Activated effector memory CD4-positive, alpha-beta T cell treated with anti-CD3 and anti-CD28 coated beads, Interleukin-2, amount 50 U/mL, for 16 hours (primary cell): Measurements from ENCODE around the gene C16orf74.

Experiments
- DNase-seq: peaks from one replicate; pipeline ENCODE4 v3.0.0-alpha.2; 2020

C16orf74 gene

DNA sequence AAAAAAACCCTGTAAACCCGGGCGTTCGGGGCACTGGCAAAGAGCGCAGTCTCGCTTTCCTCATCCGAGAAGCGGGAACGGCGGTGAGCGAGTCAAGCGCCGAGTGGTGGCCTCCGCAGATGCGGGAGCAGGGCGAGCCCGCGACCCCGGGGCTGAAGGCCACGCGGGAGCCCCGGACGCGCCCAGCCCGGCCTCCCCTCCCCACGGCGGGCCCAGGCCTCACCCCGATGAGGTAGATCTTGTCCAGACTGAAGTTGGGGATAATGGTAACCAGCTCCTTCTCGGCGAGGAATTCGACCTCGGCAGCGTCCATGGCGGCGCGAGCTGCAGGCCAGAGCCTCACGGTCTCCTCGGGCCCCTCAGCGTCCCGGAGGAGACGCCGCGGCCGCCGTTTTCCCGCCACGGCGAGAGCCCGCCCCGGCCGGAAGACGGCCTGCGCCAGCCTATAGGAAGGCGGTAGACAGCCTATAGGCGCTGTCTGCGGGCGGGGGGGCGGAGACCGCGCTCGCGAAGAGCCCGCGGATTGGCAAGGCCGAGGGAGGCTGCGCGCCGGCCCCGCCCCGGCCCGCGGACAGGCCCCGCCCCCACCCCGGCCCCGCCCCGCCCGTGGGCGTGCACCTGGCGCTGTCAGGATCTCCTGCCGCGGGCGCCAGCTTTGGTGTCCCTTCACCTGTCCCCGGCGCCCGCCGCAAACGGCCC is 62.2 kb downstream of the C16orf74 start, which contains the start of gene GINS2:
TSS of gene GINS2 (minus strand) at position 369 of the 699 bp plus-strand sequence. CDS start at position 313, 56 bp downstream.
- peak; percentile 97 for DNase-seq

DNA sequence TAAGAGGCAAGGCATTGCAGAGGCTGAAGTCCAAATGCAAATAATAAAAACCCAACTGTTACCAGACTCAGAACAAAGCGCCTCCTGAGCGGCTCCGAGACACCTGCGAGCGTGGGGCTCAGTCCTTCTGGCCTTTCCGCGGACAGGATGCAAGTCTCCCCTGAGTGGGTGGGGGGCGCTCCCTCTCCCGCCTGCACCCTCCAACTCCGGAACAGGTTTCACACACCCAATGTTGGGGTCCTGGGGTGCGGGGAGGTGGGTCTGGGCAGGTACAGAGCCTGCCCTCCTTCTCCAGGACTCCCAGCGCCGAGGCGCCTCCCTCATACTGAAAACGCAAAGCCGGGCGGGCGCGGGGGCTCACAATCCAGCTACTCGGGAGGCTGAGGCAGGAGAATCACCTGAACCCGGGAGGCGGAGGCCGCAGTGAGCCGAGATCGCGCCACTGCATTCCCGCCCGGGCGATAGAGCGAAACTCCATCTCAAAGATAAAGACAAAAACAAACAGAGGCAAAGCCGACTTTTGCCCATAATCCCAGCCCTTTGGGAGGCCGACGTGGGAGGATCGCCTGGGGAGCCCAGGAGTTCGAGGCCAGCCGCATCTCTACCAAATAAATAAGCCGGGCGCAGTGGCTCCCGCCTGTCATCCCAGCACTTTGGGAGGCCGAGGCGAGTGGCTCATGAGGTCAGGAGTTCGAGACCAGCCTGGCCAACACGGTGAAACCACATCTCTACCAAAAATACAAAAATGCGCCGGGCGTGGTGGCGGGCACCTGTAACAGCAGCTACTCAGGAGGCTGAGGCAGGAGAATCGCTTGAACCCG is 63.0 kb downstream of the C16orf74 start:
- DNase-seq = no peak

DNA sequence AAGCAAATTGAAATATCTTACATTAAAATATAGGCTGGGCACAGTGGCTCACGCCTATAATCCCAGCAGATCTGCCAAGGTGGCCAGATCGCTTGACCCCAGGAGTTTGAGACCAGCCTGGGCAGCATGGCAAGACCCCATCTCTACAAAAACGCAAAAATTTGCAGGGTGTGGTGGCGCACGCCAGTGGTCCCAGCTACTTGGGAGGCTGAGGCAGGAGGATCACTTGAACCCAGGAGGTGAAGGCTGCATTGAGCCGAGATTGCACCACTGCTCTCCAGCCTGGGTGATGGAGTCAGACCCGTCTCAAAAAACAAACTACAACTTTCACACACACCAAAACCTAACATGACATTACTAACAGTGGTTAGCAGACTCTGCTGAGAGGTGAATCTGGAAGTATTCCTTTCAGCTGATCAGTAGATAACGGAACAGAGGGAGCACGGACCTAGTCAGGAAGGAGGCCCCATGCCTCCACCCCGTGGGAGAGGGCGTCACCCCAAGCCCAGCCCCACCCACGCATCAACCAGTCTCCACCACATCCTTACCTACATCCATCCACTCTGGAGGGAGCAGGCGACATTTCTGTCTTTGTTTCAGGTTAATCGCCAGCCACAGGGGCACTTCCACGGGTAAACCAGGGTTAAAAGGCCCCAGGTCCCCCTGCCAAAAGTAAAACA is 63.8 kb downstream of the C16orf74 start:
- DNase-seq = peak; percentile 76

DNA sequence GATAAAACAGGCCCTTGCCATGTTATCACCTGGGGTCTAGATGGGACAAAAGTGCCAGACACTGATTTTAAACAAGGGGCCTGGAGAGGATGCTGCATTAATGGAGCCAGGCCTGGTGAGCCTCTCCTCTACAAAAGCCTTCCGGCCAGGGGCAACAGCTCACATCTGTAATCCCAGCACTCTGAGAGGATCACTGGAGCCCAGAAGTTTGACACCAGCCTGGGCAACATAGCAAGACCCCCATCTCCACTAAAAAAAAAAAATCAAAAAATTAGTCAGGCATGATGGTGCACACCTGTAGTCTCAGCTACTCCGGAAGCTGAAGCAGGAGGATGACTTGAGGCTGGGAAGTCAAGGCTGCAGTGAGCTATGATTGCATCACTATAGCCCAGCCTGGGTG is 65.6 kb downstream of the C16orf74 start:
- DNase-seq = no peak

DNA sequence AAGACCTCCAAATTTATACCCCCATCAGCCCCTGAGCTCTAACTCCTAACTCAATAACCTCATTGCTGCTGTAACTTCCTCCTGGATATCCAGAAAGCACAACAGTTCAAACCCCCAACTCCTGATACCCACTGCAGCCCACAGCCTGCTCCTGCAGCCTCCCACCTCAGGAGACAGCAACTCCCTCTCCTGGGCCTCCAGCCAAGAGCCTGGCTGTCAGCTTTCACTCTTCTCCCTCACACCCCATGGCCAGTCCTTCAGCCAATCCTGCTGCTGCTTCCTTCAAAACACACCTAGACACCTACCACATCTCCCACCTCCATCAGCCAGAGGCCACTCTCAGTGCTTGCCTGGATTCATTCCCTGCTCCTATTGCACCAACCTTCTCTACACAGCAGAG is 67.5 kb downstream of the C16orf74 start:
- DNase-seq = no peak

DNA sequence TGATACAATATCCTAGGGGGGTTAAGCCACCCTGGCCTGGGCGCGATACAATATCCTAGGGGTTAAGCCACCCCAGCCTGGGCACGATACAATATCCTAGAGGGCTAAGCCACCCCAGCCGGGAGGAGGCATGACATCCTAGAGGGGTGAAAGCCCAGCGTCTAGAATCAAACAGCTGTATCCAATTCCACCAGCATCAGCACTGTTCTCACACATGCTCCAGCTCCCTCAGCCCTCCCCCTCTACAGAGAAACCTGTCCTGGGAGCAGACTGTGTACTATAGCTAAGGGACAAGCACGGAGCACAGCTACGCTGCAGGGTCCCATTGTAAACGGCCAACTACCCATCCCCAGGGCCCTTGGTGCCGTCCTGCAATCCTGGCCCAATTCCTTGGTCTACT is 68.4 kb downstream of the C16orf74 start:
- DNase-seq = no peak

DNA sequence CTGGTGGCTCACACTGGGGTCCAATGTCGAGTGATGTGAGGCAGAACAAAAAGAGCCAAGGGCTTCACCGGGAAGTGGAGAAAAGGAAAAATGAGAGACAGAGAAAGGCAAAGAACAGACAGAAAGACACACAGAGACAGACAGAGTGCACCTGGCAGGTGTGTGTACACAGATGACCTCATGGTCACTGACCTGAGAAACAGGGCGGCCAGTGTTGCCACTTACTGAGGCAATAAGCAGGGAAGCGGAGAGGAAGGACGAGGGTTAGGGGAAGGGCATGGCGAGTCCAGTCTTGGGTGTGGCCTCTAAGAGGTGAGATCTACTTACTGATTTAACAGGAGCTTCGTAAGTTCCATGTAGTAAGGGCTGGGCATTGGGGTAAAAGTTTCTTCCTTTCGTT is 69.6 kb downstream of the C16orf74 start:
- DNase-seq = no peak

DNA sequence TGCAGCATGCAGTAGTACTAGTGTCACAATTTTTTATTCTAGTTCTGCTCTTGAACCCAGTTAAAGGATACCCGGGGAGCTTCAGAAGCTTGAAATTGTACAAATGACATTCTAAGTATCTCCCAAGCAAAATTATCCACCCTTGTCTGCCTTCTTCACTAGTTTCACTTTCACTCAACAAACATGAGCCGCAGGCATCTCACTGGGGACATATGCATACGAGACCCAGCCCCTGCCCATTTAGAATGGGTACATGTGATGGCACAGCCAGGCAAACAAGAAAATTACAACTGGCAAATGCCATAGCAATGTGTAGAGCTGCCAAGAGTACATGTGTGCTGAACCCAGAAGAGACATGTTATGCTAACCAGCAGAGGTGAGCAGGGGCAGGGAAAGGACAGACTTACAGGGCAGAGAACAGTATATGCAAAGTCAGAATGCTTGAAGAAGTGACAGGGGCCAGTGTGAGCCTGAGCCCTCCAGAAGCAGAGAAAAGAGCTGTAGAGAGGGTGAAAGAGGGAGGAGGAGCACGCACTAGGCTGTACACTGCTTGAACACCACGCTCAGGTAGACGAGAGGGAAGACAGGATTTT is 70.4 kb downstream of the C16orf74 start:
- DNase-seq = no peak

DNA sequence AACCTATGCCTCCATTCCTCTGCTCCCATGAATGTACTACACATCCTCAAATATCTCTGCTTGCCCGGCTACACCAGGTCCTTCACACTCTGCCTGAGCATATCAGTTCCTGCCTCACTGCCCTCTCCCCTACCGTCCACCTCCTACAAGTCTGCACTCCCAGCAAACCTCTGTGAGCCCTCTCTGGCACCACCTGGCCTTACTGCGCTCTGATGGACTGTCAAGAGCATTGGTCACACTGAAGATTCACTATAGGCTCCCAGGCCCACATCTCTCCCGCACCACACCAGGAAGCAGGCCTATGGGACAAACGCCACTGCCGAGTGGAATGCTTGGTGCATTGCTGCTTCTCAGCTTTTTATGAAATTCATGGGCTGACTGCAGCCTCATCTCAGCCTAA is 71.0 kb downstream of the C16orf74 start:
- DNase-seq = no peak

DNA sequence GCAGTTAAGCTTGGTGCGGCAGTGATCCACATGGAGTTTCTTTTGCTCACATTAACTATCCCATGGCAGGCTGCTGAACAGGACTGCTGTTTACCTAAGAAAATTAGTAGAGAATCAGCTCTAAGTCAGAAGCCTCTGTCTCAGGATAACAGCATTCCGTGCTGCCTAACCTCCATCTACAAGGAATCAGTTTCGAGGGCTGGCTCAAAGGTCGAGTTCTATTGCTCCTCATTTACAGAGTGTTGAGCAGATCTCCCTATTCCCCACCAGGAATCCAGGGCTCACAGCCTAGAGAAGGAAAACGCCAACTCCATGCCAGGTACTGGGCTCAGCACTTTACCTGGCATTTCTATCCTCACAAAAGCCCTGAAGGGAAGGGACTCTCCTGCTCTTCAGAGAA is 72.1 kb downstream of the C16orf74 start:
- DNase-seq = no peak

DNA sequence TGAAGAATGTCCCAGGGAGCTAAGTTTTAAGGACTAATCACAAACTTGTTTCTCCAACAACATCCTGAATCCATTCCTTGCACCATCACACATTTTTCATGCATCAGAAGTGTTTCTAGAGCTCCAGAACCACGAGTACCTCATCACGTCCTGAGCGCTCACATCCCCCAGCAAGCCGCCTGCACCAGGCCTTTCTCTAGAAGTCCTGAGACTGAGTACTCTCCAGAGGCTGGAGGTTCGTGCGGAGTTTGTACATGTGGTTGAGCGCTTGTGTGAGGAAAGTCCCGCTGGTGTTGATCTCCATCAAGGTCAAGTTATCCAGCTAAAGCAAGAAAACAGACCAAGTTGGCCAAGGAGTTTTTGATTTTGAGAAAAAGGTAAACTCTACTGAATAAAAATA is 72.9 kb downstream of the C16orf74 start:
- no peak for DNase-seq

DNA sequence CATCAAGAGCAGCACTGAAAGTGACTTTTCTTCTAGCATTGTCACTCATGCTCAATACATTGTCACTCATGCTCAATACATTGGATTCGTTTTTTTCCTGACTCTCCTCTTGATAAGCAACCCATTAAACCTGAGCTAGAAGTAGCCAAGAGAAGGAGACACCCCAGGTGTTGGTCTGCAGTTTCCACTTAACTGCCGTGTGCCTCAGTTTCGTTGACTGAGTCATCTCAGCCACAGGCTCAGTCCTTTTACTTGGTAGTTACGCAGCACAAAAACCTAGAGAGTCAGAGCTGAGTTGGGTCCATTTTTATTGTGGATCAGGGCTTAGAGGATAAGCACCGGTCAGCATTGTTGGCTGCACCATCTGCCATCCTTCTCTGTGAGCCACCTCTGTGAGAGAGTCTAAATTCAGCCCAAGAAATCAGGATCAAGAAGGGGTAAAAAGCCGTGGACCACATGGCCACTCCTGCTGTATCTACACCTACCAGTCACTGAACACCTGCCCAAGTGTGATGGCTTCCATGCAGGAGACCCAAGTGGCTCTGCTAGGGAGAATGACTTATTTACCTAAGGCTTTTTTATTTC is 73.4 kb downstream of the C16orf74 start:
- DNase-seq = no peak

DNA sequence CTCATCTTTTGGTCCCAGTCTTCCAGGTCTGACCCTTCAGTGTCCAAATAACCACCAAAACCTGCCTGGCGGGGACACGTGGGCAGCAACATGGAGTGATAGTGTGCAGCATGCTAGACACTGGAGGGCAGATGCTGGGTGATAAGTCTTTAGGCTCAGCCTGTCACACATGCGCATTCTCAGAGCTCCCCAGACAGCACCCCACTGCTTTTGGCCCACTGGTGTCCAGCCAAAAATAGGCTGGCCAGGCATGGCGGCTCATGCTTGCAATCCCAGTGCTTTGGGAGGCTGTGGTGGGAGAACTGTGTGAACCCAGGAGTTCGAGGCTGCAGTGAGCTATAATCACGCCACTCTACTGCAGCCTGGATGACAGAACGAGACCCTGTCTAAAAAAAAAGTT is 74.4 kb downstream of the C16orf74 start:
- DNase-seq = no peak

DNA sequence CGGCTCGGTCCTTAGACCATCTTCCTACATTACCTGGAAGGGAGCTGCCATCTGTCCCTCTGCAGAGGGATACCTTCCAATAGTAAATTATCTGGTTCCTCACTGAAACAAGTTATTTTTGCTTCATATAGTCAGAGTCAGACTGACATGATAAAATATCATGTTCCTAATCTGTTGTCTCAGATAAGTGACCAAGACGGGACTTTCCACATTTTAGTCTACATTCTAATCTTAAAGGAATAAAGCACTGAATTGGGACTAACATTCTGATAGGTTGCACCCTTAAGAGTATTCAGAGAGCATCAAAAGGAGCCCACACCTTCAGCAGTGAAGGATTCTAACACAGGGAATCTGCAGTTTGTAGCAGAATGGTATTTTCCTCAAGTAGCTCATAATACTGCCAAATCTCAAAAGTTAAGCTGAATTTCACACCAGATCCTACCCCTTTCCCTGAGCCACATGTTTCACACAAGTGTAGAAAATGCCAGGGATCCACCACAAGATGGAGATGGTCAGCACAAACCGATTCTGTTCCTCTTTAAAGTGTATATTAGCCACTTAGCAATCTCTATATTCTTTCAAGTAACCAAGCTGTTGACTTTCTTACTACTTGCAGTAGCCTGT is 75.5 kb downstream of the C16orf74 start:
- DNase-seq = no peak

DNA sequence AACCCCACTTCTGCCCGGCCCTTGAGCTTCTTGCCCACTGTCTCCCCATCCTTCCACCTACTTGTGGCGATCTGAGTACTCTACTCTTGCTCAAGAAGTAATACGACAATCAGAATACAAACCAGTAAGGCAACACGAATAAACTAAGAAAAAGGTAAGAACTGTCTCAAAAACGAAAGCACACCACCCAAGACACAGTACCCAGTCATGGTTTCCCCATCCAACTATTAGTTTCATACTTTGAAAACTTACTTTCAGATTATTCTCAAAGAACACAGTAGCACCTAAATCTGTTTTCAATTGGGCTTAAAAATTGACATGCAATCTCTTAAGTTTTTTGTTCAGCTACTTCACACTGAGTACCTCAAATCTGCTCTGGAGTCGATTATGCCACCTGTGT is 76.1 kb downstream of the C16orf74 start:
- DNase-seq = no peak

DNA sequence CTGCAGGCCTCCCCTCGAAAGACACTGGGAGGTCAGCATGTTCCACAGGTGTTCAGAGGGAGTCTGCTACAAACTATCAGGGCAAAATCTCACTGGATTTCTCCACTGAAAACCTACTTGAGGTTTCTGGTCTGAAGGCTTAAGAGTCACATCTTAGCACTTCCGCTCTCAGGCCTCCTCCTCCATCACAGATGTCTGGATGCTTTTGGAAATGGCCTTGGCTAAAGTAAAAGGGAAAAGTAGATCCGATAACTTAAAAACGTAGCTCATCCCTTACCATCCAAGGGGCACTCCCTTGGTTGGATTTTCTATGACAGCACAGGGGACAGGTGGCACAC is 76.5 kb downstream of the C16orf74 start:
- no peak for DNase-seq

DNA sequence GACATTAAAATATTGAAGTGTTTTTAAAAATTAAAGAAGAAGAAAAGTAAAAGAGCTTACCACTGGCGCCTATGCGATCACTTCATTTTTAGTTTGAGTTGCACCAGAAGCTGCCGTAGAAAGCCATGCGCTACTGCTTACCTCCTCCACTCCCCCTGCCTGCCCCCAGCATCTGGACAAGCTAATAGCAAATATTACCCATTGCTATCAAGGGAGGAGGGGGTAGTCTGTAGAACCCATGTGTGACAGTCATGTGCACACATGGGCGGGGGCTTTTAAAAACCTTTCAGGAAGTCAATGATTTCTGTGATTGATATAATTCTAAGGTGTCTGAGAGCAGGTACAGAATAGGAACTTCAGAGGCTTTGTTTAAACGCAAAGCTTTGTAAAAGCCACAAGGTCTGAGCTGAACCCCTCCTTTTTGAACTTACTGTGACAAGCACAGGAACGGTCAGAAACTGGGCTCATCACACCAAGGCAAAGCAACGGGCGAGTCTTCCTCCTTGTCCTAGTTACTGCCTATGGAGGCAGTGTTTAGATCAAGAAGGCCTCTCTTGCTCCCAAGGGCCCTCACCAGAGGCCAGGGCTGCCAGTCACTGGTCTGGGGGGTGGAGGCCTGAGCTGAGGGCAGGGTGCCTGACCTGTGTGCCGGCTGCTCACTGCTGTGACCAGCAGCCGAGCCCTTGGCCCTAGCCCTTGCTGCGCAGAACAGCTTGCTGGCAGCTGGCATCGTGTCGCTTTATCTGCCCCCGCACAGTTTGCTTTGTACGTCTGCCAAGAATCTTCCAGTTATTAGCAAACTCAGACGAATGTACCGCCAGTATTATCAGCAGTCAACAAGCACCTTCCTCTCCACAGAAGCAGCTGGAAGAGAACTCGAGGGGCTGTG is 77.1 kb downstream of the C16orf74 start:
- no peak for DNase-seq

DNA sequence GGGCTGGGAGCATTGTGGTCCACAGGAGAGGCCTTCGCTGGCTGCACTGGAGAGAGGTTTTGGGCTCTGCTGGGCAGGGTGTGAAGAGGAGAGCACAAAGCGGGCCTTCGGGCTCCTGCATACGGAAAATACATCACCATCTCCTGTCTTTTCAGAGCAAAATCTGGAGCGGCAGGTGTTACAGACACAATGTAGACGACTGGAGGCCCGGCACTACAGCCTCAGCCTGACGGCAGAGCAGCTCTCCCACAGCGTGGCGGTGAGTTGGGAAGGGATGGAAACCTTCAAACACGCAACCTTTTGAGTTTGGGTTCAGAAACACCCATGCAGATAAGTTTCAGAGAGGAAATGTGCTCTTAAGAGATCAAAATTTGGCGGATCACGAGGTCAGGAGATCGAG is 80.1 kb downstream of the C16orf74 start:
- no peak for DNase-seq

DNA sequence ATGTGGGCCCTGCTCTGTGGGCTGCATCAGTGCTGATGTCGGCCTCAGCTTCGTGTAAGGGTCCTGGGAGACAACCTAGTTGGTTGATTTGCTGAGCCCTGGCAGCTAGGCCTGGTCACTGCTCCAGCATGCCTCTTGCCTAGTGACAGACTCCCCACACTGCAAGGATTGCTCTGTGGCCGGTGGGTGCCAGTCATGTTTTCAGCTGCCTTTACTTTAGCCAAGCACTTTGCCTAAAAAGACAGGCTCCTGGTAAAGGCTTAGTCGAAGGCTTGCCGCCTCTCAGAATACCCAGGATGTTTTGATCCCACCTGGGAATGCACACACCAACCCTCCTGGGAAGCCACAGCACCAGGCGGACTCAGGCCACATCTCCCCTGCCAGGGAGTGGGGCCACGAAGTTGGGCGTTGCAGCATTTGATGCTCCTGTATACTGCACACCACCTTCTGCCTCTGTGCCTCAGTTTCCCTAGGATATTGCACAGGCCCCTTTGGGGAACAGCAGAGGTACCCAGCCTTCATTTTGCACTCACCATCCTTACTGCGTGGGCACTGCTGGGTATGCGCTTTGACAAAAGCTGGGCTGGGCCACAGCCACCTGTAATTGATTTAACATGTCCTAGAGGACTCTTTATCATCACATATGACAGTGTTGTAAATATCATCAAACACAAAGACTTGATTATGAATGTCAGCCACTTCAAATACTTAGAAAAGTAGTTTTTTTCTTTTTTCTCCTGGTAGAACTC is 82.0 kb downstream of the C16orf74 start:
- no peak for DNase-seq

DNA sequence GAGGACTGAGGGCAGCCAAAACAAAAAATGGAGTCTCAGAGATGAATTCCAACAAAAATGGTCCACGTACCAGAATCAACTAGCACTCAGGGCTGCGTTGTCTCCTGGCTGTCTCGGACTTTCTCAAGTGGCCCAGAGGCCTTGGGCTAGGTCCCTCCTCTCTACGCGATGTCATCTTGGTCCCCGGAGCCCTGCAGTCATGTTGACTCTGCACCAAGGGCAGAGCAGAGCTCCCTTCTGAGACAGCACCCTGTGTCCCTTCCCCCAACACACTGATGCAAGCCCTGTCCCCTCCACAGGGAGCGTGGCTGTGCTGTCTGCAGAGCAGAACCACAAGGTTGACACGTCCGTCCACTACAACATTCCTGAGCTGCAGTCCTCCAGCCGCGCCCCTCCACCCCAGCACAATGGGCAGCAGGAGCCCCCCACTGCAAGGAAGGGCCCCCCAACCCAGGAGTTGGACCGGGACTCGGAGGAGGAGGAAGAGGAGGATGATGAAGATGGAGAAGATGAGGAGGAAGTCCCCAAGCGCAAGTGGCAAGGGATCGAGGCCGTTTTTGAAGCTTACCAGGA is 83.0 kb downstream of the C16orf74 start:
- no peak for DNase-seq

DNA sequence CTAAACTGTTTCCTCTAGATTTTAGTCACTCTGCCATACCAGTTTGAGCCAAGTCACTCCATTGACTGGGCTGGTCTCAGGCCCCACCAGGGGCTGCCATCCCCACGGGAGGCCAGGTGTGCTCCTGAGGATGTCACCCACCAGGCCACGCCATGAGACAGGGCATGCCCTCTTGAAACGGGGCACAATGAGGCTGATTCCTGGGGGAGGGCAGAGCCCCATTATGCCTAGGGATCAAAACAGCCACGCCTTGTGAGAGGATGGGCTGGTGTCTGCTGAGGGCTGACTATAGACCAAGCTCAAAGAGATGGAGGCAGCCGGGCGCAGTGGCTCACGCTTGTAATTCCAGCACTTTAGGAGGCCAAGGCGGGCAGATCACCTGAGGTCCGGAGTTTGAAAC is 83.6 kb downstream of the C16orf74 start:
- no peak for DNase-seq
